ENCODE measurements around the gene IL1R2. TPM values are rescaled to one million over a fixed set of nuclear protein-coding genes. Genes with fewer than 3 reads are reported as not detected.
A peak's percentile ranks its signal among the peaks of the same experiment; 100 is the strongest.

IL1R2 gene
- total and polyA plus RNA-seq, 8 donors, result 0.39 to 3.8 (median 1.6) TPM

- no peaks in the 10 kb centered on the region for H3K27me3 ChIP-seq
- TF ChIP-seq CTCF (IDR thresholded peaks at IDR 0.05), result no peak
- H3K4me3 ChIP-seq, result no peak overlapping the region
- no peak overlapping the region for H3K27ac ChIP-seq
- peaks cover 0 to 3% (median 3%) of the 10 kb centered on the region in 3 donors for H3K4me1 ChIP-seq
- ATAC-seq, result no peak
- DNase-seq, result no peak
- H3K9me3 ChIP-seq, result no peaks in the 10 kb centered on the region
- 74 to 75% methylated on average over 6 of the region's 6 CpGs for WGBS, 2 donors
- intact Hi-C loops (cut with DNase I), result no loop called here
- no peak for FAIRE-seq
- H3K36me3 ChIP-seq, result no peaks in the 10 kb centered on the region
Observed at GRCh38 chr2:101993772-101994171, 2.0 kb downstream of the IL1R2 start.

- Histone ChIP-seq H3K36me3 (no peaks in the 10 kb centered on the region), H3K27me3 (no peaks in the 10 kb centered on the region), H3K9me3 (no peaks in the 10 kb centered on the region), H3K27ac (no peak overlapping the region), H3K4me3 (no peak overlapping the region), H3K4me1 (peaks cover 4 to 9% (median 6%) of the 10 kb centered on the region in 3 donors)
- FAIRE-seq (no peak), ATAC-seq (no peak), DNase-seq (no peak)
- 67 to 77% methylated on average over 1 of the region's 1 CpG for WGBS, 2 donors
- intact Hi-C loops (cut with DNase I), result no loop called here
- TF ChIP-seq CTCF (IDR thresholded peaks at IDR 0.05), result no peak
Observed at GRCh38 chr2:101995019-101995418, 3.3 kb downstream of the IL1R2 start.

- TF ChIP-seq CTCF (IDR thresholded peaks at IDR 0.05), result no peak
- Histone ChIP-seq H3K36me3 (no peaks in the 10 kb centered on the region), H3K4me1 (peaks cover 6 to 11% (median 6%) of the 10 kb centered on the region in 3 donors), H3K27me3 (no peaks in the 10 kb centered on the region), H3K27ac (no peak overlapping the region), H3K4me3 (no peak overlapping the region), H3K9me3 (no peaks in the 10 kb centered on the region)
- FAIRE-seq, result no peak
- no peak for ATAC-seq
- 80 to 86% methylated on average over 9 of the region's 9 CpGs for WGBS, 2 donors
- DNase-seq, result no peak
- intact Hi-C loops (cut with DNase I), result no loop called here
Observed at GRCh38 chr2:101995804-101996203, 4.0 kb downstream of the IL1R2 start.

GRCh38 chr2:101998556-101998895 is 6.8 kb downstream of the IL1R2 start:
- Histone ChIP-seq H3K9me3 (no peaks in the 10 kb centered on the region), H3K36me3 (no peaks in the 10 kb centered on the region), H3K4me1 (peaks cover 6 to 11% (median 6%) of the 10 kb centered on the region in 3 donors), H3K4me3 (no peak overlapping the region), H3K27me3 (no peaks in the 10 kb centered on the region), H3K27ac (peak overlapping the region in 2 of 4 donors; percentile 58 to 82)
- no peak for TF ChIP-seq CTCF (IDR thresholded peaks at IDR 0.05)
- intact Hi-C loops (cut with DNase I), result no loop called here
- no peak for ATAC-seq
- 91 to 98% methylated on average over 2 of the region's 2 CpGs for WGBS, 2 donors
- no peak for DNase-seq
- FAIRE-seq, result no peak

GRCh38 chr2:101998896-101999789 is 7.4 kb downstream of the IL1R2 start:
- DNase-seq (peak in 4 of 6 donors; percentile 49 to 64 (median 58)), ATAC-seq (peak; percentile 93 to 96 (median 94)), FAIRE-seq (no peak)
- Histone ChIP-seq H3K4me3 (peak overlapping the region in 1 of 4 donors; percentile 13), H3K4me1 (peaks cover 6 to 11% (median 6%) of the 10 kb centered on the region in 3 donors), H3K36me3 (no peaks in the 10 kb centered on the region), H3K27ac (peak overlapping the region; percentile 36 to 82 (median 60)), H3K27me3 (no peaks in the 10 kb centered on the region), H3K9me3 (no peaks in the 10 kb centered on the region)
- 15 to 16% methylated on average over 6 of the region's 6 CpGs for WGBS, 2 donors
- intact Hi-C loops (cut with DNase I), result no loop called here
- TF ChIP-seq CTCF (IDR thresholded peaks at IDR 0.05), result no peak

Measured in pancreas (tissue), 10 donors.